Measurements from ENCODE around the gene SCML2.
"Not testable (repeated sequence)": the region's sequence is repeated elsewhere in the genome, so short reads cannot be mapped to it uniquely, and the experiment has no call there.

The SCML2 gene

GRCh38 chrX:18255059-18255458 lies 99.4 kb downstream of the SCML2 start:
- no peak for DNase-seq

DNA sequence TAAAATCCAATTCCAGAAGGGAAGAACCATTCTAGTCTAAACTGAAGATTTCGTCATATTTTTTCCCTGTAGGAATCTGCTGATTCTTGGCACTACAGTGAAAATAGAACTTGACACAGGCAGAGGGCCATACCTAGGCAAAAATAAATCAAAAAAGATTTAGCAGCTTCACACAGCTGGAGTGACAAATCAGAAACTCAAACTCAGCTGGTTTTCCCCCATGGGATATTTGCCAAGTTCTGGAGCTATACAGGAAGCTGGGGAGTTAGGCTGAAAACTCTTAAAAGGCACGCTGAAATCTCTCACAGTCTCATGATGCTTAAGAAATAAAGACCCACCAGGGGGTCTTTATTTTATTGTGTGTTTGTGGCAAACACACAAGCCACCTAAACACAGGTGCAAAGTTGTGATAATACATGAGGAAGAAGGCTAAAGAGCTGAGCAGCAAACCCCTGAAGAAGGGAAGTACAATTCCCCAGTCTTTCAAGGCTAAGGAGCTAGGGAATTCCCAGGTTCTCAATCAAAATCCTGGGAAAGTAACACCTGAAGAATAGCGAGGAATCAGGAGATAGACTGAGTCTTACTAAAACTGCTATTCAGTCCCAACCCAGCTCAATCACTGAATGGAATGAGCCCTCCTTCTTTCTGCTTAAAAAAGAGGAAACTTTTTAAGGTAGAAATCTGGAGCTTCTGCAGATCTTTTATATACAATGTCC lies 101.7 kb downstream of the SCML2 start:
- no peak for DNase-seq

- not testable (repeated sequence) for DNase-seq
These were observed 124.8 kb downstream of the SCML2 start for GRCh38 chrX:18229646-18230045.

DNA sequence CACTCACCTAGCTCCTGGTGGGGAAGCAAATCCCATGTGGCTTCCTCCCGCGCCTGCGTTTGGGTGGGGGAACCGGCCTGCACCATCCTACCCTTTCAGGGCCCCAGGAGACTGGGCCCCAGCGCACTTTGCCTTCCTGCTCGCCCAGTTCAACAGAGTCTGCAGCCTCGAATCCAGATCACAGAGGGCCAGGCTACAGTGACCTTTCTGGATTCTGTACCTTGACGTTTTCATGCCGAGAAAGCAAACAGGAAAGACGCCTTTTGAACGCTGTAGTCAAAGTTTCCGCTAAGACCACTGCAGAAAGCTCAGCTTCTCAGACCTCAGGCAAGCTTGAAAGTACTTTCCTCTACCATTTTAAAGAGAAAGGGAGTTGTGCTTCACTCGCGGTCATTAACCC lies 126.4 kb downstream of the SCML2 start:
- DNase-seq: no peak

DNA sequence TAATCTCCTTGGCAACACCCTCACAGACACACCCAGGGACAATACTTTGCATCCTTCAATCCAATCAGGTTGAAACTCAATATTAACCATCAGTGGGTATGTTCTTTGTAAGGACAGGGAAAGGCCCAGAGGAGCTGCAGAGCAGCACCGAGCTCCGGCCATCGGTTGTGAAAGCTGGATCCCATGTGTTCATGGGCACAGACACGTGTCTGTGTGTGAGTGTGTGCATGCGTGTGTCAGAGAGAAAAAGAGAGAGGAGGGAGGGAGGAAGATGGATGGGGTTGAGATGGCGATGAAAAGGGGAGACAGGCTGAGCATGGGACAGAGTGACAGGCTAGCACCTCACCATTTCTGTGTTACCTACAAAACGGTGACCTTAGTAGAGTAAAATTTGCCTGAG lies 127.0 kb downstream of the SCML2 start:
- DNase-seq: no peak

DNA sequence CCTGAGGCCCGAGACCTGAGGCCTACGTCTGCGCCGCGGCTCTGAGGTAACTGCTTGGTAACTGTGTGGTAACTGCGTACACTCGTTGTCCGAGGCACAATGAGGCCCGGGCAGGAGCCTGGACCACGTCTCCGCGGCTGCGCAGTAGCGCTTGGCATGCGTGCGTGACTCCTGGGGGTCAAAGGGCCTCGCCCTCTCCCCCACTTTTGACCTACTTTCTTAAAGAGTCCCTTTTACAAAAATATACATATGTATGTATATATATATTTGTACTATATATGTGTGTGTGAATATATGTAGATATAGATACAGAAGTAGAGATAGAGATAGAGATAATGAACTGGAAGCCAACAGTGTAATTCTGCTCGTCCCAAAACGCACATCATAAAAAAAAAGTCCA lies 133.7 kb downstream of the SCML2 start, which contains the start of gene BEND2:
Gene BEND2 (minus strand): TSS at position 101 of the 400 bp plus-strand sequence. CDS start 136 bp downstream, outside the sequence.
- DNase-seq: no peak

DNA sequence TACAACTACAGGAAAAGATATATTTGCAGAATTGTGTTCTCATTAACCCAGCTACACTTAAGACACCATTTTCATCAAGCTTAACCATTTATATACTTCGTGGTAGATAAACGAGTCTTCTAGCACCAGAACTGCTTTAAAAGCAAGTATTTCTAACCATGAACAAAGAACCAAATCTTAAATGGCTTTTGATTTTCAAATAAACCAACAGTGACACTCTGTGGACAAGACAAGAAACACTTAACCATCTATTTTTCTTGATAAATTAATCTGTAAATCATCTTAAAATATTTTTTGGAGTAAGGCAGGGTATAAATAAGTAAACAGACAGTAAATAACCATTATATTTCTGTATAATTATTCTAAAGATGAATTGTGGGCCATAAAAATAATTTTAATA lies 144.0 kb downstream of the SCML2 start:
- no peak for DNase-seq

GRCh38 chrX:18206657-18207056 lies 147.8 kb downstream of the SCML2 start:
- no peak for DNase-seq

DNA sequence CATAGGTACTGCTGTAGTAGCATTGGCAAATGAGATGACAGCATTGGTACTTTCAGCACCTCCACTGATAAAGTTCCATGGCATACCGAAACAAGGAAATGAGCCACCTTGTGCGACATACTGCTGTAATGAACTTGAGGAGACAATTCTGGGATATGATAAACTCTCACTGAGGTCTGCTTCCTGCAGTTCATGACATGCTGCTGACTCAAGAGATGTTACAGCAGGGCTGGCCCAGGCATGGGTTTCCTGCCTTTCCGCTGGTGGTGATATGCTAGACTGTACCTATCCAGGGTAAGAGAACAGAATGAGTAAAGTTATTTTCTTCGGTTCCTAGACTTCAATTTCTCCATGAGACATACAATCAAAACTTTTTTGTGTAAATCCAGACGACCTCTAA lies 150.9 kb downstream of the SCML2 start:
- DNase-seq: no peak

- DNase-seq: no peak
These were observed 159.8 kb downstream of the SCML2 start for GRCh38 chrX:18194688-18195087.

Measured in CD4-positive, alpha-beta T cell treated with Interleukin-12 subunit alpha and Interleukin-12 subunit beta, for 1 hour (primary cell).